Breast epithelium (tissue), 3 donors: ENCODE results near the gene KRT23.

Experiments
- CTCF ChIP-seq, 3 donors: fragments of 450-650 bp; IDR thresholded peaks; one replicate each; pipeline ENCODE4 v1.5.1; 2016 to 2017; ENCODE audit warnings: antibody characterized with exemption in 3 of 3, mild to moderate bottlenecking in 3 of 3, moderate library complexity in 3 of 3
- POLR2A ChIP-seq: fragments of 450-650 bp; IDR thresholded peaks from one replicate; pipeline ENCODE4 v1.6.1; 2016; ENCODE audit warnings: antibody characterized with exemption, mild to moderate bottlenecking, moderate library complexity

GRCh38 chr17:40883626-40884334 is 53.7 kb downstream of the KRT23 start:
- TF ChIP-seq CTCF (IDR thresholded peaks at IDR 0.05) (no peak), POLR2A (no peak)
